Erythroblast (primary cell): ENCODE measurements around the gene CFAP46.

ENCODE experiments used
- GATA1 ChIP-seq: IDR thresholded peaks from 2 replicates; pipeline ENCODE4 v1.6.1; 2011; ENCODE audit warnings: low read depth, mild to moderate bottlenecking, control low read depth, low read length, moderate library complexity
- POLR2A ChIP-seq: IDR thresholded peaks from 2 replicates; pipeline ENCODE4 v1.6.1; 2011; ENCODE audit warnings: mild to moderate bottlenecking, low read length

GRCh38 chr10:132882069-132882951, 60.1 kb downstream of the CFAP46 start:
- TF ChIP-seq POLR2A (no peak), GATA1 (no peak)
